T-helper 22 cell (primary cell): ENCODE results near the gene UBE2E2.
"Not testable (repeated sequence)": the region's sequence is repeated elsewhere in the genome, so short reads cannot be mapped to it uniquely, and the experiment has no call there.

Experiments
- DNase-seq: peaks from one replicate; pipeline ENCODE4 v3.0.0-alpha.2; 2020; ENCODE audit warnings: low read depth

Gene UBE2E2

DNA sequence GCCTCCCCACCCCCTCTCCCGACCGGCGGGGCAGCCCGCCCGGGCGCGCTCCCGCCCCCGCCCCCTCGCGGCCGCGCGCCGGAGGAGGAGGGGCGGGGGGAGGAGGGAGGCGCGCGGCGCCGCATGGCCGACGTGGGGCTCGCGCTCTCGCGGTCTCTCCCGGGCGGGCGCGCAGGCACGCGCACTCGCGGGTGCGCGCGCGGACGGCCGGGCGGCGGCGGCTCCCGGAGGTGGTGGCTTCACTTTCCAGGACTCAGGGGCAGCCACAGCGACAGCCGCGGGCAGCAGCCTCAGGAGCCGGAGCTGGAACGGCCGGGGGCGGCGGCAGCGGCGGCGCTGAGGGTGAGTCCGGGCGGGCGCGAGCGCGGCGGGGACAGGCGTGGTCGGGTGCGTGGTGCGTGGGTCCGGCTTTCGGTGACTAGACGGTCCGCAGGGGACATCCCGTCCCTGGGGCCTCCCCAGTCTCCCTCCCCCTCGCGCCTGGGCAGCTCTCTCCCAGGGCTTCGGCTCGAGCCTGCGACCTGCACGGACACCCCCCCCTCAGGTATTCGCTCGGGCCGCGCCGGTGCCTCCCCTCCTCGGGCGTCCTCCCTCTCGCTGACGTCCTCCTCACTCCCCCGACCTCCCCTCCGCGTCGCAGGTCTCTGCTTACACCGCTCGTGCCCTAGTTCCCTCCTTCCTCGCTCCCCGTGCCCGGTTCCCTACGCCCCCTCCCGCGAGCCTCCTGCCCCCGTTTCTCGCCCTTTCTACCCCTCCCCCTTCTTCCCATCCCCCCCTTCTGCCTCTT, at the start of gene UBE2E2:
Gene UBE2E2, plus strand, starts transcription at position 407 of the 787 bp plus-strand sequence.
- DNase-seq = no peak

DNA sequence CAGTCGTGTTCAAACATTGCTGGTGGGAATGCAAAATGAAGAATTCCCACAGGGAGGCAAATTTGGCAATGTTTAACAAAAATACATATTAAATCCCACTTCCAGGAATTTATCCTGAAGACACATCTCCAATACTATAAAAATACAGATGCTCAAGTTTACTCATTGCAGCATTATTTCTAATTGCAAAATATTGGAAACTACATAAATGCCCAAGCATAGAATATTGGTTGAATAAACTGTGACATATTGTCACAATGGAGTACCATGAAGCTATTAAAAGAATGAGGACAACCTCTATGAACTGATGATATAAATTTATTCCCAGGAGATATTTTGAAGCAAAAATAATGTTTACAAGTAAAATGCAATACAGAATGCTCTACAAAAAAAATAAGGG, 49.7 kb upstream of the UBE2E2 start:
- DNase-seq = no peak

DNA sequence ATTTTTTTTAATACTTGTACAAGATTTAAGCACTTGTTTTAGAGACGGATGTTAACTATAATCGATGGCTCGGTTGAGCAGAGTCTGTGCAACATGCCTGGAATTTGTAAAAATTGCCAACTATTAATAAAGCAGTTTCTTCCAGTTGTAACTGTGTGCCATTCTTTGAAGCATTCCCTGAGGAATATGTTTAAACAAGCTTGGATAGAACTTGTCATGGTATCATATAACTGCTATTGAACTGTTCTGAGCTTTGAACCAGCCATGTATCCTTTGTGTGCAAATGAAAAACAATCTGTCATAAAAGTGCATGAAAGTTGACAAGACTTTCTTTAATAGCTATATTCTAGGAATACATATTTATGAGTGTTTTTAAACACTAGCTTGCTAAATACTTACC, 45.8 kb upstream of the UBE2E2 start:
- no peak for DNase-seq

DNA sequence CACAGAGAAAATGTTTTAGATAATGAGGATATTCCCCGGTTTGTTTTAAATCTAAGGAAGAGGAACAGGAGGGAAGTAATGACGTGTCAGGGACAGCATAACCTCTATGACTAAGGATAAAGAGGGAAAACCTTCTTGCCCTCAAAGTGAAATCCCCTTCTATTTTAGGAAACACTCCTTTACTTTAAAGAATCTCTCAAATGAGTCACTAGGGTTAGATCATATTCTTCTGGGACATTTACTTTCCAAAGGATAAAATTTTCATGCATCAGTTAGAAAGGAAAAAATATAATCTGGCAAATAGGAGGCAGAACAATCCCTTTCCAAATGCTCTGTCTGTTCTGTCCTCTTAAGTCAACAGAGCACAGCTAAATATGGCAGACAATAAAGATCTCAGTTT, 43.2 kb upstream of the UBE2E2 start:
- no peak for DNase-seq

DNA sequence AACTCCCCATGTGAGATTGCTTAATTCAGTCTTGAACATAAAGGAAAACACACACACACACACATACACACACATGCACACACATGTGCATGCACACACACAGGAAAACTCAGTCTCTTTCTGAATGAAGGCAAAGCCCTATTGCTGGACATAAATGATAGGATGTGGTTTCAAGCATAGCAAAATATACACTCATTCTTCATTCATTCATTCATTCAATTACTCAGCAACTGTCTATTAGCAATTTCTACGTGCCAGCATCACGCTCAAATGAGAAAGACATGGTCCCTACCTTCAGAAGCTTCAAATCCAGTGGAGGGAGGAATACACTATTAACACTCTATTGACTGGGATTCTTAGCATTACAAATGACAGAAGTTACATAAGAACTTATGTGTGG, 41.8 kb upstream of the UBE2E2 start:
- no peak for DNase-seq

DNA sequence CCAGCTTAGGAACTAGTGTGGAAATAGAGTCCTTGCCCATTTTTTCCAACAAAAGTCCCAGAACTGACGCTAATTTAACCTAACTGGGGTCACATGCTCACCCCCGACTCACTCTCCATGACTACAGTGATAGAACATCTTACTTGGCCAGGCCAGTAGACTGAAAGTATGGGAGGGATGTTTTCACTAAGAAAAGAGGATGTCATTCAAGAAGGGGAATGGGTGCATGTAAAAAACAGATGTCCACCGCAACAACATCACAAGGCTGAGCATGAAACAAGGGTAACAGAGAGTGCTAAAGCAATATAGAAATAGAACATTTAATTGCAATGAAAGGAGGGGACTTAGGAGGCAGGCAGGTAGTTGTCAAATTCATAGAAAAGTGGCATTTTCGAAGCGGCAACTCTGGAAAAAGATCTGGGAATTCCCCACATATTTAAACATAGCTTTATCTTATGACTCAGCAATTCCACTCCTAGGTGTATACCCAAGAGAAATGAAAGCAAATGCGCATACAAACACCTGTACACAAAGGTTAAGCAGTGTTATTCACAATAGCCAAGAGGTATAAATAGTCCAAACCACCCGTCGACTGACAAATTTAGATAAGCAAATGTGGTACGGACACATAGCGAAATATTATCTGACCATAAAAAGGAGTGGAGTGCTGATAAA, 41.1 kb upstream of the UBE2E2 start:
- no peak for DNase-seq

DNA sequence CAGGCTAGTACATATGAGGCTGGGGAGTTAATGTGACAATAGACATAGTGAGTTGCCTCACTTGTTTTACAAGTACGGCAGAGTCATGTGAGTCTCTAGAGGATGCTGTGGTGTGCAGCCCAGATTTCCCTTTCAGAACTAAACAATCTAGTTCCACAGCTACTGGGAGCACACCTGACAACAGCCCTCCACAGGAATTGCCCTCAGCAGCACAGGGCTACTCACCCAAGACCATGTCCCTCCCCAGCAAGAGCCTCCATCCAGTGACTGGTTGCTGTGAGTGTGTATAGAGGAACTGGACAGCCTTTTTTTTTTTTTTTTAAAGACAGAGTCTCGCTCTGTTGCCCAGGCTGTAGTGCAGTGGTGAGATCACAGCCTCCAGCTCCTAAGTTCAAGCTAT, 40.2 kb upstream of the UBE2E2 start:
- no peak for DNase-seq

DNA sequence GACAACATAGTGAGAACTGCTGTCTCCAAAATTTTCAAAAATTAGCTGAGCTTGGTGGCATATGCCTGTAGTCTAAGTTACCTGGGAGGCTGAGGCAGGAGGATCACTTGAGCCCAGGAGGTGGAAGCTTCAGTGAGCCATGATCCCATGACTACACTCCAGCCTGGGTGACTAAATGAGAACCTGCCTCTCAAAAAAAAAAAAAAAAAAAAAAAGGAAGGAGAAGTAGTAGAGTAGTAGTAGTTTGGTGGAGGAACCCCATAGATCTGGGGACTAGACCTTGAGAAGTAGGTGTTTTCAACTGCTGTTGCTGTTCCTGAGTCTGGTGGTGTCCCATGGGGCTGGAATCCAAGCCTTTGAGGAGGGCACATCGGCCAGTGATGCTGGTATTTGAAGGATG, 38.4 kb upstream of the UBE2E2 start:
- no peak for DNase-seq

DNA sequence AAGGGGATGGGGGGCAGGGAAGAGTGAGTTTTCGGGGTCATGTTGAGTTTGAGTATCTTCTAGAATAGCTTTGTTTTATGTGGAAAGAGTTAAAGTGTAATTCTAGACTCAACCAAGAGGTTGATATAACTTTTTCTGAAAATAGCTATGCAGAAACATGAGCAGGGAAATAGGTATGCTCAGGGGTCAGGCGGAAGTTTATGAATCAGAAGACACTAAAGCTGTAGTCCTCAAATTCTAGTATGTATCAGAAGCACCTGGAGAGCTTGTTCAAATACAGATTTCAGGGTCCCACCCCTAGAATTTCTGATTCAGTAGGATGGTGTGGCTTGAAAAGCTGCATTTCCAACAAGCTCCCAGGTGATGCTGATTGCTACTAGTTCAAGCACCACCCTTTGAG, 37.6 kb upstream of the UBE2E2 start:
- no peak for DNase-seq

DNA sequence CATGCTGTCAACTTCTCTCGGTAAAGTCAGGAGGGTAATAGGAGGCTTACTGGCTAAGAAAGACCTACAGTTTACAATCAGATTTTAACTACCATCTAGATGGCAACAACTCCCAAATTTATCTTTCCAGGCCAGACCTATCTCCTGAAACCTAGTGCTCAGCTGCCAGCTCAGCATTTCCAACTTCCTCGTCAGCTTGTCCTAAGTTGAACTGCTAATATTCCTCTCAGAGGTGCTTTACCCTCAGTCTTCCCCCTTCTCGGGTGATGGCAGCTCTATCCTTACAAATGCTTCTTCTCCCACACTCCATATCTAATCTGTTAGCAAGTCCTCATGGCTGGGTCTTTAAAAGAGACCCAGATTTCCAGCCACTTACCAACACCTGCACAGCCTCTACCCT, 36.9 kb upstream of the UBE2E2 start:
- DNase-seq = no peak

DNA sequence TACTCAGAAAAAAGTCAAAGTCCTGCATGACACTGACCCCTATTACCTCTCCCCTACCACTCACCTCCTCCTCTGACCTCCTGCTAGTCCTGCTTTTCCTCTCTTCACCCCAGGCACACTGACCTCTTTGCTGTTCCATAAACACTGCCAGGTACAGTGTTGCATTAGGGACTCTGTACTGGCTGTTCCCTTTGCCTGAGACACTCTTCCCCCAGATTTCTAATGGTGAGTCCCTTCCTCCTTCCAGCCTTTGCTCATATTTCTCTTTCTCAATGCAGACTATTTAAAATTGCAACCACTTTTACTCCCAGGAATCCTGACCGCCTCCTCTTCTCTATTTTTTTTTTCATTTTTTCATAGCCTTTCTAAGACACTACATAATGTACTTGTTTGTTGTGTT, 36.3 kb upstream of the UBE2E2 start:
- DNase-seq = no peak

DNA sequence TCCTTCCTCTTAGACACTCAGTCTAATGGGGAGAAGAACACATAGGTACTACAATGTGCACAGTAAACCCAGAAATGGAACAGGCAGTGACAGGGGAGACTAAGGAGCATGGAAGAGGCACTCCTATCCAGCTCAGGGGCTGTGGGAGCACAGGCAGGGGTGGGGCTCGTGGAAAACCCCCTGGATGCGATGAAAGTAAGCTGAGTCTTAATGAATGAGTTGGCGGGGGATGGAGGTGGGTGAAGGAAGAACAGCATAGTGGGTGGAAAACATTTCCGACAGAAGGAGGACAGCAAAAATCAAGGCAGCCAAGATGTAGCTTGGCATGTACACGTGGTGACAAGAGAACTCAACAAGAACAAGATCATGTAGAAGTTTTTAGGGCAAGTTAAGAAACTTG, 33.6 kb upstream of the UBE2E2 start:
- no peak for DNase-seq

DNA sequence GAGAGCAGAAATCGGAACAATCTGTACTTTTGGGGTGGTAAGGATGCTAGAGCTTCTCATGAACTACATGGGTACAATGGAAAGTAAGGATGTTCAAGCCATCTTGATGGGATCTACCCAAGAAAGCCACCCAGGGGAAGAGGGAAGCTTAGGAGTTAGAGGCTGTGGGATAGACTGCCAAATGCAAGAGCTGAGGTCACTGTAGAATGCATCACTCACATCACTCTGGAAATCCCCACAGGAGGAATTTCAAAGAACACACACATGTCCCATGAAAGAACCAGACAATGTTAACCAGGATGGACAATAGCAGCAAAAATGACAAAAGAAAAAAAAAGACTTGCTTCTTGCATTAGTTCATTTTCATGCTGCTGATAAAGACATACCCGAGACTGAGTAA, 32.8 kb upstream of the UBE2E2 start:
- no peak for DNase-seq

DNA sequence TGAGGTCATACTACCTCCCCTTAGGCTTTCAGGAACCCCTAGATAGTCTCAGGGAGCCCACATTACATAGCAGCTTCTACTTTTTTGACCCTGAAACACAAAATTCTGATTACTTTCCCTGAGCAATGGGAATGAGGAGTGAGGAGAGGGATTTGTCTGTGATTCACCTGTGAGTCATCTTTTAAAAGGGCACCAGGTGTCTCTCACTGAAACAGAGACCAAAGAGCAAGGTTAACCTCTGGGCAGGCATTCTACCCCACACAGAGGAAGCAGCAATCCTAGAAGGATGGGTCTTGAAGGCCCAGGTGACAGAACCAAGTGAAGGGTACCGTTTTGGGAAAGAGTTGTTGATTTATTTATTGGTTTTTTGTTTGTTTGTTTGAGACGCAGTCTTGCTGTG, 31.1 kb upstream of the UBE2E2 start:
- DNase-seq = no peak

DNA sequence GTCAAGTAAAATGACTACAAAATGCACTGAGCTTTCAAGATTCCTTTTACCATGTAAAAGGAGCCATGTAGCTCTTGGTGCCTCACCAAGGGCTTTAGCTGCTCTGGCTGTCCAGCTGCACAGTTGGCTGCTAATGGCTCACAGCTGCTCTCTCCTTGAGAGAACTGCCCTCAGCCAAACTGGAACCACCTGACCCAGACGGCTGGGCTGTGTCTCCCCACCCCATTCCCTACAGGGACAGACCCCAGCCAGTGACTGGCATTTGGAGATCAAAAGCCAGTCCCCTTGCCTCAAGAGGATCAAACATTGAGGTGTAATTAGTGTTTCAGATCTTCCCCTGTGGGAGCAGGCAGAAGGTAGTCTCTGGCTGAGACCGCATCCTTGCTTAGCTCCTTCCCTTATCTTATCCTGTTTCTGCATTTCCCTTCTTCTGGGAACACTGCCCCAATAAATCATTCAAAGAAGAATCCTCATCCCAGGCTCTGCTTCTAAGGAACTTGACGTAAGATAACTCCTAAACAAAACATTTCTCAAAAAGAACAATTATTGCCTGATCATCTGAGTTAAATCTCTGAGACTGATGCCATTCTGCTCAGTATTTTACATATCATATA, 28.6 kb upstream of the UBE2E2 start:
- no peak for DNase-seq

DNA sequence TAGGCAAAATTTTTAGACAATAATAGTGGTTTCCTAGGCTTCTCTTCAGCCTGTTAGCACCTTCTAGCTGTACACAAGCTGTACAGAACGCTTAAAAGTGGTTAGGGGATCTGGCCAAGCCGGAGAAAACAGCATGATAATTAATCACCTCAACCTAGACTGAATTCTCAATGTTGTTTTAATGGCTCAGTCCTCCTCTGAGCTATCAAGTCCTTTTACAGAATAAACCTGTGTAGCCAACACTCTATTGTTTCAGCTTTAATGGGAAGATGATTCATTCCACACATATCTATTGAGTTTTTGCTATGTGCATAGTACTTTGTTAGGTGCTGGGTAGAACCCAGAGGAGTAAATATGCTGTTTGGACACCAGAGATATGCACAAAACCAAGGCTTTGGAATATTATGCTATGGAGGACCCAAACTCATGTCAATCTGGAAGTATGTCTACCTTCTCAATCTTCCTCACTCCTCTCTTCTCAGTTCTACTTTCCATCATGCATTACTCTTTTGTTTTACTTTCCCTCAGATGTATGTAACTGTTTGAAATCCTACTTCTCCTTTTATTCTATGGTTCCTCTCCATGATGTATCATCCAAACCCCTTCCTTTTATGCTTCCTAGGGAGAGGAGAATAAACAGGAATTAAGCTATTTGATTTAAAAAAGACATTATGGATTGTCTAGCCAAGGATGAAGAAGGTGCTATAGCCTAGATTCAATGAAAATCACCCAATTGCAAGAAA, 27.6 kb upstream of the UBE2E2 start:
- DNase-seq = no peak

DNA sequence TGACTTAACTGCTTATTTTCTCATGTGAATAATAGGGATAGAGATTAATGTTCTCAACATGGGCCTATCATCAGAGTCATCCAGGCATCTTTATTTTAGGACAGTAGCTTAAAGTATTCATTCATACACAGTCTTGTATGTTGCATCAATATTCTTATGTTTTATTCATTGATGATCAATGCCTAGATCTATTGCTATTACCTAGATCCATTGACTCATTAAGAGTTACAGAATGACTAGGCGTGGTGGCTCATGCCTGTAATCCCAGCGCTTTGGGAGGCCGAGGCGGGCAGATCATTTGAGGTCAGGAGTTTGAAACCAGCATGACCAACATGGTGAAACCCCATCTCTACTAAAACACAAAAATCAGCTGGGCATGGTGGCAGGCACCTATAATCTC, 26.3 kb upstream of the UBE2E2 start:
- DNase-seq = not testable (repeated sequence)

DNA sequence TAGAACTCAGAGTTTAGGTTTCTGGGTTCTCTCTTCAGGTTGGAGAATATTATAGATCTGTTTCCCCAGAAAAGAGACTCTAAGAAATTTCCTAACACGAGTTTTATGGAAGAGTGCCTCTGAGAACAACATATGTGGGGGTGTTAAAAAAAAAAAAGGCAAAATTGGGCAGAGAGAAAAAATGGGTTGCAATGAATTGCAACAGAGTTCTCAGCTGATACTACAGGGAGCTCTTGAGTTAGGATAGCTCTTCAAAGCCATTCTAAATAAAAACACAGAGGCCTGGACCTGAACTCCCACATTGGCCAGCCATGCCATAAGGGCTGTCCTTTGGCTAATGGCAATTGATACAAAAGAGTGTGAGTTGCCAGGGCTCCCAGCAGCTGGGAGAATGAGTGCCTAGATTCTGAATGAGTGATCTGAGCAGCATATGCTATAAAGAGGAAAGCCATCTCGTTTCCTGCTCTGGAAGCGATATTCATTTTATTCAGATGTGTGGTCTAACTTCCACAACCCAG, 20.1 kb upstream of the UBE2E2 start:
- DNase-seq = no peak

DNA sequence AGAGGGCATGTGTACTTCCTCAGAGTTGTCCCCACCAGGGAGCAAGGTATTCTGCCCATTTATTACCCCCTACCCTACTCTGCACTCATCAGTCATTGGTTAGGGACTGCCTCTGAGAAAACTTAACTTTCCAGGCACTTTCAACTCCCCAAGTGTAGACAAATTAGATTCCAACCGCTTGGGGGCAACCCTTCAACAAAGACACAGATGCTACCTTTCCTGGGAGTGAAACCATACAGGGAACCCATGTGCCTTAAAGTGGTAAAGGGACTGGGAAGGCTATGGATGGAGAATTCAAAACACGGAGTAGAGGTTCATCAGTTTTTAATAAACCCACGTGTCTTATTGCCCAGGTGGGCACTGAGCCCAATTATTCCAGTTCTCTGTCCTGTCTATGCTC, 19.4 kb upstream of the UBE2E2 start:
- no peak for DNase-seq

DNA sequence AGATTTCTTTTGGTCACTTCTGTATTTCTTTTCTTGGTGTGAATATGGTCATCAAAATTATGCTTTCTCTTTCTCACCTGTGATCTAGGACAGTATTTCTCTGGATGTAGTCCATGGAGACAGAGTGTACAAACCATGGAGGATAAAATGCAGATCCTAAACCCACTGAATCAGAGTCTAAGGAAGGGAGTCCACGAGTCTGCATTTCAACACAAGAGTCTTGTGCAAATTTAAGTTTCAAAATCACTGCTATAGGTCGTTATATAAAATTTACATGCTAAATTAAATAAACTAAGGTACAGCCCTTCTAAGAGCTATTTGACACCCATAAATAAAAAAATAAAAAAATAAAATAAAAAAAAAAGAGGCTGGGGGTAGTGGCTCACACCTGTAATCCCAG, 17.3 kb upstream of the UBE2E2 start:
- DNase-seq = no peak

DNA sequence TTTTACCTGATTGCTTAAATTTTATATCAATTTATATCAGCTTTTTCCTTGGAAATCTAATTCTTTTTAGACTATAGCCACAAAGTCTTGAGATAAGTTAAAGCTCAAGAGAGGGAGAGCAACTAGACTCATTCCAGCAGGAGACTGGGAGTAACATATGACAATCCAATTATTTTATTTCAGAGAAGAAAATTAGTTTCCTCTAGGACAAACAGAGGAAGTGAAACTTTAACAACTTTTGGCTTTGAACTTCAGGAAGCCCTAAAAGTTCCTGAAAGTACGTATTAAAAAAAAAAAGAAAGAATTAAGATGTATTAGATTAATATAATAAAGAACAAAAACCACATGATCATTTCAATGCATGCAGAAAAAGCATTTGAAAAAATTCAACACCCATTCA, 13.9 kb upstream of the UBE2E2 start:
- DNase-seq = no peak

DNA sequence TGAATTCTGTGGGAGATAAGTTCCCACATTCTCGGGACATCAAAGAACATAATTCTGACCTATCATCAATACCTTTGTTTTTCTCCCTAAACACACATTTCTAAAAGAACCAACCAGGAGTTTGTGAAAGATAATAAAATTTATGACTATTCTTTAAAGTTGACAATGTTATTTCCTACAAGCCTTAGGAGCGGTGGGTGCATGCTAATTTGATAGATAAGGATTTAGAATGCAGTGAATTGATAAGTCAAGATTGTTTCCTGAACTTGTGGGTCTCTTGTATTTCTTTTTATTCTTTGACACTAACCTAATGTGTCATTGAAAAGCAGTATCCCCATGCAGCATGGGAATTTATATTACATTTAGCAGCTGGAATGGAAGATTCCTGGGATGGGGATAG, 10.3 kb upstream of the UBE2E2 start:
- DNase-seq = no peak

DNA sequence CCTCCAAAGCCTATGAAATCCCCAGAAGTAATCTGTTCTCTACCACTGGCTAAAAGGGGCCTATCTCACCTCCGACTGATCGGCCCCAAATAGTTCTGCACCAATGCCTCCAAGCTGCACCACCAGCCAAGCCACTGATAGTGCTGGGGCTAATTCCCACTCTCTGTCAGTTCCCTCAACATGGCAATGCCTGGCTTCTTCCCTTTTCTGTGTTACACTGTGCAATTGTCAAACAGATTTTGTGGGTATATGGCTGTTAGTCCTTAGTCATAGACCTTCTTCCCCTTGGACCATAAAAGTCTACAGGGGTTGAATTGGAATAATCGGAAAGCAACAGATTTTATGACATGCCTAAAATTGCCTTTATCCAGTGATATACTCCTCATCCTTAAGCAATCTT, 9.3 kb upstream of the UBE2E2 start:
- DNase-seq = no peak
